HS-27A (cell line): ENCODE results near the gene IFRD2.

Source experiments
- DNase-seq: peaks from one replicate; pipeline ENCODE4 v3.0.0-alpha.2; 2012; ENCODE audit warnings: low read depth, missing footprints

The IFRD2 gene

DNA sequence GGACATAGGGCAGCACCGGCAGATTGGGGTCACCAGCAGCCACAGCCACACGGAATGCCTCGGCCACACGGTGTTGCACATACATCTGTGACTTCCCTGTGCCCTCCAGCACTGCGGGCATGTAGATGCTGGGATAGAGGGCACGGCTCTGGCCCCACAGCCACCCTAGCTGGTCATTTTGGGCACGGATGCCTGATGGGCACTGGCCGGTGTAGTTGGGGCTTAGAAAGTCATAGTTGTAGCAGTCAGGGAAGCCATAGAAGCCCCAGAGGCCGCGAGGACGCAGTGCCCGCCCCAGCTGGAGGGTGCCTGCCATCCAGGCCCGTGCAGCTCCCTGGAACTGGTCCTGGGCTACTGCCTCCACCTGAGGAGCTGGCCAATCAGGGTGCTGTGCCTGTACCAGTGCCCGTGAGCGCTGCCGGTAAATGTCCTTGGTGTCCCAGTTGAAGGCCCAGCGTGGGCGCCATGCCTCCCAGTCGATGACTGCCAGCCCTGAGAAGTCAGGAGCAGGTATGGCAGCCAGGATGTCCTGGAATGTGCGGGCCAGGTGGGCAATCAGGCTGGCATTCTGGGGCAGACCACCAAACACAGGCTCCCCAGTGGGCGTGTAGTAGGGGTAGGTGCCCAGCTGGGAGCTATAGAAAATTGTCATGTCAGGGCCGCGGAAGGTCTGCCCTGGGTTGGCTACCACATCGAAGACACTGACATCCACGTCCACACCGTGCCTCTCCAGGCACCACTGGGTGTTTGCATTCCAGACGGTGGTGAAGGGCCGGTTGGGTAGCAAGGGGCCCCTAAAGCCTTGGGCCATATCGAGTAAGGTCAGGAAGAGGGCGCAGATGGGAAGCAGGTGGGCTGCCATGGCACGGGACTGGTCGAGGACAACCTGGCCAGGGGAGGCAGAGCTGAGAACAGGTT, 10.1 kb upstream of the IFRD2 start:
- no peak for DNase-seq

DNA sequence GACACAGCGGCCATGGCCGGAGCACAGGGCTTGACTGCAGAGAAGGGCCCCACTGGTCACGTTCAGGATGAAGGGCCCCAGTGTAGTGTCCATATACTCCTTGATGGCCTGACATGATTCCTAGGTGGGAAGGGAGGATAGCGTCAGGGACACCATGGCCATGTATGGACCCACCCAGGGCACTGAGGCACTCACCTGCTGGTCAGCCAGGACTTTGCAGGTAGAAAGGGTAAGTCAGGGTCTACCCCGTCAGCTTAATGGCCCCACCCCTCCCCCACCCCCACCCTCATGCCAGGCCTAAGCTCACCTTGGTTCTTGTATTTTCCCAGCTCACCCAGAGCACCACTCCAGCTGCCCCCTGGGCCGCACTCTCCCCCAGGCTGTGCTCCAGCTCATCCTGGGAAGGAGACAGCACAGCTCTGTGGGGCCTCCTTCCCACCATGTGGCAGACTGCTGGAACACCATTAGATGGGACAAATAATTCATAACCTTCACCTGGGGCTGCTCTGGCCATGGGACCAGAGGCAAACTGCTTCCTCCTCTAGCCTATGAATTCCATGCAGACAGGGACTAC, 8.5 kb upstream of the IFRD2 start:
- no peak for DNase-seq

GRCh38 chr3:50299929-50300680, 7.9 kb upstream of the IFRD2 start:
- no peak for DNase-seq

DNA sequence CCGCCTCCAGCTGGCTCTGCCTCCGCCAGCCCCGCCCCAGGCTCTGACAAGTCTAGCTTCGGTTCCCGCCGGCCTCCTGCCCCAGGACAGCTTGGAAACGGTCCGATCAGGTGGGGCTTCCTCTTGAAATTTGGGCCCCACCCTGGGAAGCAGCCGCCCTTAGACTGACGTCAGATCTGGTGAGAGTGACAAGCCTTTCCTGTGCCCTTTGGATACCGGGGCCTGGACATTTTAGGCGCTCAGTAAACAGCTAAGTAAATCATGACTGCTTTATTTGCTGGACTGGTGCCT, 7.4 kb upstream of the IFRD2 start:
- DNase-seq, result no peak

DNA sequence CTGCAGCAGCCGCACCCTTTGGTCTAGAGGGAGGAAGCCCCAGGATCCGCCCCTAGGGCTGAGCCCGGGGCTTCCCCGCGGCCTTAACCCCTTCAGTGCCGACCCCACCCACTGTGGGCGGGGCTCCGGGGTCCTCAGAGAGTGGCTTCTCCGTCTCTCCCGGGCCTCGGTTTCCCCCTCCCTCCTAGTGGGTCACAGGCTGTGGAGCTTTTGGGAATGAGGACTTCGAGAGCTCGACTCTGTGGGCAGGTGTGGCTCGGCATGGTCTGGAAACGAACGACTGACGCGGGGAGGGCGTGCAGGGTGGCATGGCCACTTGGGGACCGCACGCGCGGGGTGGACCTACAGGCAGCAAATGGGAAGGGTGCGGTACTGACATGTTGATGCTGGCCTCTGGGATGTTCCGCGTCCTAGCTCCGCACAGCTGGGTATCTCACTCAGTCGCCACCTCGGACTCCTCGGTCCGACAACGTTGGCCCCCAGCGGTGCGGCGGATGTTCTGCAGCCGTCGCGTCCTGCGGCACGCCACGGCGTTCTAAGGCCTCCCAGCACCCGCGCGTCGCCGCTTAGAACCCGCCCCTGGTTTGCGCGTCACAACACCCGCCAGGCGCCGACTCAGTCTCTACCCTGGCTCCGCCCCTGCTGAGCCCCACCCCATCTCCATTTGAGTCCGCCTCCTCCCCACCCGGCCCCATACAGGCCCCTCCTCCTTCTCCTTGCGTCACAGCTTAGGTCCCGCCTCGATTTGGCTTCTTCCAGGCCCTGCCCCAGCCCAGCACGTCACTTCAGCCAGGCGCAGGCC, 6.8 kb upstream of the IFRD2 start, which contains the start of the genes HYAL3 and NAA80:
HYAL3 (minus strand) TSS at position 570 of the 802 bp plus-strand sequence. CDS start 3,803 bp downstream, outside the sequence.
NAA80 (minus strand) TSS at position 570 of the 802 bp plus-strand sequence. CDS start 1,942 bp downstream, outside the sequence.
- peak; percentile 99 for DNase-seq

DNA sequence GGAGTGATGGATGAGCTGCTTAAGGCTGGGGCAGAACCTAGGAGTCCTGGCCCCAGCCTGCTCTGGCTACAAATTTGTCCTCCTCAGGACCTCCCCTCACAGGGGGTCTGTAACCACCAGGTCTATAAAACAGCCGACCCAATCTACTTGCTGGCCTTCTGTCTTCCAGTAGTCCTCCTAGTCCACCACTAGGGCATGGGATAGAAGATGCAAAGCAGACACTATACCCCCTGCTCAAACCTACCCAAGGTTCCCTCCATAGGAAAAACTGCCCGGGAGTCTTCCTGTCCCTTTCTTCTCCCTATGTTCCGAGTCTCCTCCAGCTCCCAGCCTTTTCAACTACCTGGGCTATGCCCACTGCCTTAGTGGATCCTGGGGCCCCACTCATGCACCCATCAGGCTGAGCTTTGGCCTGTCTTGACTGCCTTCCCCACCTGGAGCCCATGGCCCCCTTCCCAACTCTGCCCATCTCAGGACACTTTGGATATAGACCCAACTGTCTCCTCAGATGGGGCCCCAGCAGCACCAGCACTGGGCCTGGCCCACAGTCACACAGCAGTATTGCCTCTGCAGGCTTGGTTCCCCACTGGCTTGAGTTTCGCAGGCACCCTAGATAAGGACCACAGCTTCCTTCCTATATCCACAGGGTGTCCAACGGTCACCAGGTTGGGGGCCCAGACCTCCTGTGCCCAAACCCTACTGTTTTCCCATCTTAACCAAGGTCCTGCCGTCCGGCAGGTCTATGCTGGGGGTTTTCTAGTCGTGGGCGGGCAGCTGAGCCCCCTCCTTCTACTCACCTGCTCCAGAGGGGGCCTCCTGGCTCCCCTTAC, 5.9 kb upstream of the IFRD2 start:
- no peak for DNase-seq

DNA sequence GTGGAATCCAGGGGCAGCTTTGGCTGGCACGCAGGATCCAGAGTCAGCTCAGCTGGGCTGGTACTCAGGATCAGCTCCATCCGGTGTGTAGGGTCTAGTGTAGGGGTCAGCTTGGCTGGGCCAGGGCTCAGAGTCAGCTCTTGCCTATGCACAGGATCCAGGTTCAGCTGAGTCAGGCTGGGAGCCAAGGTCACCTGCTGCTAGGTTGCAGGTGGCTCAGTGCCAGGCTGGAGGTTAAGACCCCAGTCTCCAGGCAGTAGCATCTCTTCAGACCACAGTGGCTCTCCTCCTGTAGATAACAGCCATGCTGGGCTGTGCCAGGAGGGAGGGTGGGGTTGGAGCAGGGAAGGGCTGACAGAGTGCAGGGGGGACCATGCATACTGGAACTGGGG, 5.2 kb upstream of the IFRD2 start:
- no peak for DNase-seq

- DNase-seq, result no peak
These were observed 4.6 kb upstream of the IFRD2 start for GRCh38 chr3:50296721-50297383.

GRCh38 chr3:50295553-50296431, 3.6 kb upstream of the IFRD2 start:
- no peak for DNase-seq

- no peak for DNase-seq
These were observed 2.5 kb upstream of the IFRD2 start for GRCh38 chr3:50294492-50295403.

DNA sequence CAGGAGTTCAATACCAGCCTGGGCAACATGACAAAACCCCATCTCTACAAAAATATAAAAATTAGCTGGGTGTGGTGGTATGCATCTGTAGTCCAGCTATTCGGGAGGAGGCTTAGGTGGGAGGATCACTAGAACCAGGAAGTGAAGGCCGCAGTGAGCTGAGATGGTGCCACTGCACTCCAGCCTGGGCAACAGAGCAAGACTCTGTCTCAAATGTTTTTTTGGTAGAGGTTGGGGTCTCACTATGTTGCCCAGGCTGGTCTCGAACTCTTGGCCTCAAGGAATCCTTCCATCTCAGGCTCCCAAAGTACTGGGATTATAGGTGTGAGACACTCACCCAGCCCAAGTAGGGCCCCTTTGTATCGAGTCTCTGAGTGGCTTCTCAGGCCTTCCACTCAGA, 1.9 kb upstream of the IFRD2 start:
- DNase-seq, result no peak

DNA sequence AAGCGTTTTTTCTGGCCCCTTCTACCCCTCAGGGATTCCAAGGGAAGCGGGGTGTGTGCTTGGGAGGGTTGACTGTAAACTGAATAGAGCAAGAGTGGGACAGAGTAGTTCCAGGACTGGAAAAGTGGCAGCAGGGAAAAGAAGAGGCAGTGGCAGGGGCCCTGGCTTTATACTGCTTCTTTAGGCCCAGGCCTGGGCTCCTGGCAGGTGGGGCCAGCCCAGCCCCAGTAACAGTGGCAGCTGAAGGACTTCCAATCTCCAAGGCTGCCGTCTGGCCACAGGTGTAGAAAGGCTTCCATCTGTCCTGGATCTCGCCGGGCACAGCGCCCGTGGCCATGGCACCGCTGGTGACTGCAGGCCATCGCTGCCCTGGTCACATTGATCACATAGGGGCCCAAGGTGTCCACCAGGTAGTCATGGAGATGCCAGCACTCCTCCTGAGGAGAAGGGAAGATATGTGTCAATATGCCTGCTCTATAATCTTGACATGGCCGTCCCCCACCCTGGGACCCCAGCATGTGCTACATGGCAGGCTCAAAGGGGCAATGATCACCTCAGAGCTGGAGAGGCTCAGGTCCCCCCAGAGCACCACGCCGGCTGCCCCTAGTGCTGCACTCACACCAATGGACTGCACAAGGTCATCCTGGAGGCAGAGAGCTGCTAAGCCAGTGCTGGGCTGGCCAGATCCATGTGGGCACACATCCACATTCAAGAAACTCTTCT, 1.0 kb upstream of the IFRD2 start:
- DNase-seq, result no peak

- no peak for DNase-seq
These were observed 2.0 kb downstream of the IFRD2 start for GRCh38 chr3:50290161-50290641.

DNA sequence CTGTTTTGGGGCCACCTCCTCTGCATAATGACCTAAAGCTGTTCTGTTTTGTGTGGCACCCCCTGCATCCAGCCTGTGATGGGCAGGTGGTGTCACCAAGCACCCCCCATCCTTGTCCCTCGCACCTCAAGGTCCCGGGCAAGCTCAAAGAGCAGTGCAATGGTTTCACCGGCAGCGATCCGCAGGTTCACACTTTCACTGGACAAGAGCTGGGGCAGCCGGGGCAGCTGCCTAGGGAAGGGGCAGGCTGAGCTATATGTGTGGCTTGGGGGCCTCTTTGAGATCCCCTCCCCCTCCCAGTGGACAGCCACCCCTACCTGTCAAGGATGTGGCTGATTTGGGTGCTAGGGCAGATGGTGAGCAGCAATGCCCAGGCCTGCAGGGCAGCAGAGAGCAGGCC, 3.1 kb downstream of the IFRD2 start:
- no peak for DNase-seq

- no peak for DNase-seq
These were observed 3.7 kb downstream of the IFRD2 start for GRCh38 chr3:50288387-50289007.

- DNase-seq, result no peak
These were observed 5.0 kb downstream of the IFRD2 start for GRCh38 chr3:50287262-50287661.
